WI38 (cell line): Measurements from ENCODE around the gene DDRGK1.

ENCODE experiments used
- H3K4me3 ChIP-seq: 2 replicates; pipeline ENCODE4 v1.5.1; 2011; ENCODE audit warnings: low read depth, mild to moderate bottlenecking, control low read depth, low read length
- CTCF ChIP-seq: IDR thresholded peaks from 2 replicates; pipeline ENCODE4 v1.5.1; 2012; ENCODE audit warnings: low read depth, mild to moderate bottlenecking, control low read depth, low read length

Gene DDRGK1

GRCh38 chr20:3245711-3246110 is 41.2 kb upstream of the DDRGK1 start:
- H3K4me3 ChIP-seq: no peak overlapping the region

GRCh38 chr20:3245156-3245555 is 40.7 kb upstream of the DDRGK1 start:
- no peak for TF ChIP-seq CTCF
- H3K4me3 ChIP-seq: no peak overlapping the region

More at GRCh38 chr20:3245711-3246110, 41.2 kb upstream of the DDRGK1 start:
- no peak for TF ChIP-seq CTCF

GRCh38 chr20:3244613-3245012 is 40.1 kb upstream of the DDRGK1 start:
- TF ChIP-seq CTCF: no peak

GRCh38 chr20:3243718-3244358 is 39.4 kb upstream of the DDRGK1 start:
- H3K4me3 ChIP-seq: no peak overlapping the region
- no peak for TF ChIP-seq CTCF

More at GRCh38 chr20:3244613-3245012, 40.1 kb upstream of the DDRGK1 start:
- no peak overlapping the region for H3K4me3 ChIP-seq

- no peak overlapping the region for H3K4me3 ChIP-seq
- no peak for TF ChIP-seq CTCF
These were observed 37.8 kb upstream of the DDRGK1 start for GRCh38 chr20:3242172-3242692.

- TF ChIP-seq CTCF: no peak
- H3K4me3 ChIP-seq: peak overlapping the region; percentile 69
These were observed 36.4 kb upstream of the DDRGK1 start for GRCh38 chr20:3240776-3241363.

GRCh38 chr20:3239867-3240775 is 35.6 kb upstream of the DDRGK1 start:
- no peak for TF ChIP-seq CTCF

More at GRCh38 chr20:3239867-3240775, 35.6 kb upstream of the DDRGK1 start:
- peak overlapping the region; percentile 69 for H3K4me3 ChIP-seq
